A673 (cell line): Measurements from ENCODE around the gene ZFAND5. TPM values are rescaled to one million over a fixed set of nuclear protein-coding genes. Genes with fewer than 3 reads are reported as not detected.

ENCODE experiments used
- BruUV-seq: library from RNA; stranded (reverse); fragments of 400-500 nt; replicated peaks from 2 replicates; lab custom pipeline; 2021; lab: Mats Ljungman, UMichigan
- CTCF ChIA-PET: fragments of 300-600 bp; sonication (Branson Sonifier 250); formaldehyde crosslinking; loops from one replicate; lab custom pipeline; 2022; ENCODE audit warnings: antibody characterized with exemption; lab: Charles Lee
- POLR2A ChIA-PET: fragments of 300-600 bp; sonication (Branson Sonifier 250); formaldehyde crosslinking; loops from one replicate; lab custom pipeline; 2022; ENCODE audit warnings: antibody characterized with exemption; ENCODE audit not compliant: low non-redundant PET; lab: Charles Lee
- DNase-seq: peaks from one replicate; pipeline ENCODE4 v3.0.0-alpha.2; 2015; ENCODE audit warnings: low spot score
- H3K27ac ChIP-seq: fragments of 200-600 bp; sonication (generic); 2 replicates; pipeline ENCODE4 v1.5.1; 2016; ENCODE audit warnings: mixed run types, low read depth, mild to moderate bottlenecking, mixed read lengths, antibody characterized with exemption, low read length; ENCODE audit not compliant: poor library complexity, severe bottlenecking
- H3K27me3 ChIP-seq: fragments of 200-600 bp; sonication (generic); replicated peaks from 2 replicates; pipeline ENCODE4 v1.6.1; 2017; ENCODE audit warnings: mixed run types, low read depth, mild to moderate bottlenecking, mixed read lengths, antibody characterized with exemption, low read length; ENCODE audit not compliant: insufficient read depth, poor library complexity
- H3K36me3 ChIP-seq: fragments of 200-600 bp; sonication (generic); 2 replicates; pipeline ENCODE4 v1.6.1; 2016; ENCODE audit warnings: mixed run types, mild to moderate bottlenecking, mixed read lengths, antibody characterized with exemption, low read length; ENCODE audit not compliant: insufficient read depth, poor library complexity, severe bottlenecking
- H3K4me1 ChIP-seq: fragments of 200-600 bp; sonication (generic); 2 replicates; pipeline ENCODE4 v1.6.1; 2017; ENCODE audit warnings: mixed run types, mild to moderate bottlenecking, mixed read lengths, antibody characterized with exemption, low read length; ENCODE audit not compliant: insufficient read depth, poor library complexity, severe bottlenecking
- H3K4me3 ChIP-seq: fragments of 200-600 bp; sonication (generic); 2 replicates; pipeline ENCODE4 v1.5.1; 2016; ENCODE audit warnings: low read depth, mixed run types, mild to moderate bottlenecking, mixed read lengths, low read length; ENCODE audit not compliant: poor library complexity, severe bottlenecking
- H3K9me3 ChIP-seq: fragments of 200-600 bp; sonication (generic); 2 replicates; pipeline ENCODE4 v1.6.1; 2016; ENCODE audit warnings: mixed run types, low read depth, mild to moderate bottlenecking, mixed read lengths, antibody characterized with exemption, low read length; ENCODE audit not compliant: poor library complexity, severe bottlenecking
- CTCF ChIP-seq: fragments of 300-800, 200-600 bp; sonication (generic); conservative IDR thresholded peaks from 2 replicates; pipeline ENCODE4 v1.5.1; 2017; ENCODE audit warnings: low read depth, mild to moderate bottlenecking, antibody characterized with exemption, low read length, moderate library complexity, mixed read lengths
- EZH2 ChIP-seq: fragments of 200-600 bp; sonication (generic); IDR thresholded peaks from 2 replicates; pipeline ENCODE4 v1.6.1; 2017; ENCODE audit warnings: borderline replicate concordance, low read depth, mild to moderate bottlenecking, mixed read lengths, antibody characterized with exemption, low read length; ENCODE audit not compliant: poor library complexity, severe bottlenecking
- intact Hi-C: fragments of 100-400 bp; cut with micrococcal nuclease; formaldehyde crosslinking; loops from one replicate; pipeline ENCODE4 v1.10.0; 2022; ENCODE audit not compliant: unreplicated experiment
- total RNA-seq: library from RNA; stranded (reverse); gene quantifications from 2 replicates; pipeline ENCODE4 v1.2.3, GENCODE V29; 2021

Gene ZFAND5
- total RNA-seq, 1 experiment from 2014 or later: 194 TPM

GRCh38 chr9:72407114-72407513 is 42.1 kb upstream of the ZFAND5 start:
- intact Hi-C loops: no loop called here
- no TSS peak for BruUV-seq
- ChIA-PET CTCF (no interaction called here), POLR2A (no interaction called here)
- Histone ChIP-seq H3K4me1 (no peaks in the 10 kb centered on the region), H3K9me3 (no peaks in the 10 kb centered on the region), H3K36me3 (no peaks in the 10 kb centered on the region), H3K4me3 (no peak overlapping the region), H3K27ac (no peak overlapping the region), H3K27me3 (no peaks in the 10 kb centered on the region)
- TF ChIP-seq EZH2 (no peak), CTCF (no peak)
- DNase-seq: no peak

GRCh38 chr9:72402744-72403143 is 37.7 kb upstream of the ZFAND5 start:
- Histone ChIP-seq H3K4me1 (no peaks in the 10 kb centered on the region), H3K36me3 (no peaks in the 10 kb centered on the region), H3K27ac (no peak overlapping the region), H3K27me3 (no peaks in the 10 kb centered on the region), H3K4me3 (no peak overlapping the region), H3K9me3 (no peaks in the 10 kb centered on the region)
- ChIA-PET CTCF (no interaction called here), POLR2A (no interaction called here)
- DNase-seq: no peak
- intact Hi-C loops: no loop called here
- TF ChIP-seq CTCF (no peak), EZH2 (no peak)
- BruUV-seq: no TSS peak

GRCh38 chr9:72401396-72401795 is 36.4 kb upstream of the ZFAND5 start:
- no peak overlapping the region for H3K27ac ChIP-seq
- H3K36me3 ChIP-seq: no peaks in the 10 kb centered on the region
- no peak for DNase-seq
- H3K9me3 ChIP-seq: no peaks in the 10 kb centered on the region
- no peak overlapping the region for H3K4me3 ChIP-seq
- POLR2A ChIA-PET: no interaction called here
- peaks cover 8% of the 10 kb centered on the region for H3K4me1 ChIP-seq
- no peaks in the 10 kb centered on the region for H3K27me3 ChIP-seq
- TF ChIP-seq EZH2 (no peak), CTCF (no peak)
- BruUV-seq: no TSS peak
- intact Hi-C loops: no loop called here
- CTCF ChIA-PET: no interaction called here
